HCT116 (cell line): ENCODE results near the gene MAML3. TPM values are rescaled to one million over a fixed set of nuclear protein-coding genes. Genes with fewer than 3 reads are reported as not detected.

Experiments used
- ATAC-seq: fragments of 200-7000 bp; cut with Tn5 transposase; 2 replicates; pipeline ENCODE4 v1.9.1; 2020; ENCODE audit warnings: mild to moderate bottlenecking, moderate library complexity
- BruUV-seq: library from RNA; stranded (reverse); fragments of 400-500 nt; replicated peaks from 2 replicates; lab custom pipeline; 2021; lab: Mats Ljungman, UMichigan
- CTCF ChIA-PET: fragments of 300-600 bp; sonication (Branson Sonifier 250); formaldehyde crosslinking; loops from one replicate; lab custom pipeline; 2021; ENCODE audit warnings: antibody characterized with exemption; lab: Charles Lee
- POLR2A ChIA-PET: fragments of 300-600, 350-600 bp; sonication (Branson Sonifier 250); formaldehyde crosslinking; loops from one replicate; lab custom pipeline; 2021; ENCODE audit warnings: antibody characterized with exemption; lab: Charles Lee
- RAD21 ChIA-PET, 2 experiments: fragments of 300-600 bp; sonication (Branson Sonifier 250); formaldehyde crosslinking; loops; one replicate each; lab custom pipeline; 2023; ENCODE audit warnings: low total read pairs in 2 of 2; ENCODE audit not compliant: uncharacterized antibody in 2 of 2, unreplicated experiment in 2 of 2, low non-redundant PET in 1 of 2; lab: Charles Lee
- DNase-seq: peaks from one replicate; pipeline ENCODE4 v3.0.0-alpha.2; 2010; ENCODE audit warnings: low read depth, low spot score
- H2AFZ ChIP-seq: fragments of 200-600 bp; shearing (Covaris generic), sonication (generic); 2 replicates; pipeline ENCODE4 v1.6.1; 2017; ENCODE audit warnings: low read depth, mixed run types, mixed read lengths, antibody characterized with exemption, low read length; ENCODE audit not compliant: poor library complexity, severe bottlenecking
- H3K27ac ChIP-seq: 2 replicates; pipeline ENCODE4 v1.5.1; 2012; ENCODE audit warnings: low read depth, low read length
- H3K27me3 ChIP-seq: fragments of 200-600 bp; sonication (generic); 2 replicates; pipeline ENCODE4 v1.6.1; 2016; ENCODE audit warnings: mixed run types, low read length, mixed read lengths; ENCODE audit not compliant: insufficient read depth
- H3K36me3 ChIP-seq, 2 experiments: fragments of 200-500 bp in 1 of 2; fragments of 200-600 bp in 1 of 2; sonication (Bioruptor generic) in 1 of 2; sonication (generic) in 1 of 2; 2 replicates each; pipeline versions ENCODE4 v1.5.1 to v1.6.1; 2014 to 2016; ENCODE audit warnings: low read length in 2 of 2, inconsistent platforms in 1 of 2, mixed read lengths in 1 of 2, mixed run types in 1 of 2; ENCODE audit not compliant: insufficient read depth in 2 of 2, control insufficient read depth in 1 of 2
- H3K4me1 ChIP-seq, 2 experiments: fragments of 200-600 bp in 1 of 2; sonication (generic) in 1 of 2; 2 replicates each; pipeline versions ENCODE4 v1.5.1 to v1.6.1; 2012 to 2017; ENCODE audit warnings: low read length in 2 of 2, inconsistent platforms in 1 of 2, mild to moderate bottlenecking in 1 of 2, mixed read lengths in 1 of 2, mixed run types in 1 of 2, moderate library complexity in 1 of 2; ENCODE audit not compliant: insufficient read depth in 2 of 2, control insufficient read depth in 1 of 2
- H3K4me2 ChIP-seq: fragments of 200-600 bp; sonication (generic); 2 replicates; pipeline ENCODE4 v1.6.1; 2017; ENCODE audit warnings: mixed run types, low read length, mixed read lengths
- H3K4me3 ChIP-seq, 2 experiments: fragments of 200-600 bp in 1 of 2; sonication (generic) in 1 of 2; replicated peaks in 1 of 2; 2 replicates each; pipeline ENCODE4 v1.5.1; 2011 to 2016; ENCODE audit warnings: low read length in 2 of 2, control low read depth in 1 of 2, low read depth in 1 of 2, mild to moderate bottlenecking in 1 of 2, mixed read lengths in 1 of 2, mixed run types in 1 of 2
- H3K79me2 ChIP-seq: fragments of 200-600 bp; sonication (generic); 2 replicates; pipeline ENCODE4 v1.6.1; 2017; ENCODE audit warnings: mild to moderate bottlenecking, mixed run types, low read length, moderate library complexity, mixed read lengths; ENCODE audit not compliant: insufficient read depth
- H3K9ac ChIP-seq: fragments of 200-600 bp; sonication (generic); 2 replicates; pipeline ENCODE4 v1.6.1; 2016; ENCODE audit warnings: low read length, mixed read lengths
- H3K9me2 ChIP-seq: fragments of 200-600 bp; sonication (generic), shearing (Covaris generic); 2 replicates; pipeline ENCODE4 v1.6.1; 2017; ENCODE audit warnings: mixed run types, mild to moderate bottlenecking, moderate library complexity; ENCODE audit not compliant: insufficient read depth
- H3K9me3 ChIP-seq, 2 experiments: fragments of 200-500 bp in 1 of 2; fragments of 200-600 bp in 1 of 2; sonication (Bioruptor generic) in 1 of 2; sonication (generic) in 1 of 2; 2 replicates each; pipeline ENCODE4 v1.6.1; 2014 to 2017; ENCODE audit warnings: low read length in 2 of 2, mixed read lengths in 2 of 2, inconsistent platforms in 1 of 2, low read depth in 1 of 2, mild to moderate bottlenecking in 1 of 2, mixed run types in 1 of 2, moderate library complexity in 1 of 2; ENCODE audit not compliant: control insufficient read depth in 1 of 2, insufficient read depth in 1 of 2
- H4K20me1 ChIP-seq: fragments of 200-600 bp; sonication (generic), shearing (Covaris generic); 2 replicates; pipeline ENCODE4 v1.6.1; 2017; ENCODE audit warnings: mixed run types, mild to moderate bottlenecking, moderate library complexity; ENCODE audit not compliant: insufficient read depth
- CBX3 ChIP-seq: IDR thresholded peaks from 2 replicates; pipeline ENCODE4 v1.6.1; 2012; ENCODE audit warnings: low read depth
- CEBPB ChIP-seq: IDR thresholded peaks from 2 replicates; pipeline ENCODE4 v1.6.1; 2012; ENCODE audit warnings: low read depth
- ELF1 ChIP-seq: IDR thresholded peaks from 2 replicates; pipeline ENCODE4 v1.6.1; 2012; ENCODE audit warnings: low read depth, borderline replicate concordance
- EZH2 ChIP-seq: fragments of 200-600 bp; sonication (generic); IDR thresholded peaks from 2 replicates; pipeline ENCODE4 v1.6.1; 2017; ENCODE audit warnings: antibody characterized with exemption, mixed run types
- FOSL1 ChIP-seq: IDR thresholded peaks from 2 replicates; pipeline ENCODE4 v1.6.1; 2012; ENCODE audit warnings: low read depth
- SP1 ChIP-seq: IDR thresholded peaks from 2 replicates; pipeline ENCODE4 v1.6.1; 2012; ENCODE audit warnings: low read depth
- YY1 ChIP-seq: IDR thresholded peaks from 2 replicates; pipeline ENCODE4 v1.6.1; 2011; ENCODE audit warnings: low read length, low read depth, moderate library complexity, mild to moderate bottlenecking; ENCODE audit not compliant: insufficient replicate concordance; ENCODE audit errors: extremely low read depth
- intact Hi-C: fragments of 100-400 bp; cut with micrococcal nuclease; formaldehyde crosslinking; loops from 2 replicates; pipeline ENCODE4 v1.10.0; 2022
- total RNA-seq: library from RNA; stranded (reverse); gene quantifications from one replicate; pipeline ENCODE4 v1.2.1, GENCODE V29; 2021; ENCODE audit not compliant: unreplicated experiment
- TF ChIP-seq, protein P1 (sequence below), 3 experiments: fragments of 200-600 bp in 1 of 3; sonication (generic) in 1 of 3; IDR thresholded peaks in 2 of 3; conservative IDR thresholded peaks in 1 of 3; 2 replicates each; pipeline ENCODE4 v1.5.1; 2012 to 2017; ENCODE audit warnings: low read depth in 2 of 3, low read length in 2 of 3, antibody characterized with exemption in 1 of 3, borderline replicate concordance in 1 of 3, control low read depth in 1 of 3, mild to moderate bottlenecking in 1 of 3, mixed read lengths in 1 of 3, mixed run types in 1 of 3, moderate library complexity in 1 of 3; ENCODE audit not compliant: insufficient read depth in 1 of 3
- TF ChIP-seq, protein P2 (sequence below): IDR thresholded peaks from 2 replicates; pipeline ENCODE4 v1.6.1; 2012
- TF ChIP-seq, protein P3 (sequence below): IDR thresholded peaks from 2 replicates; pipeline ENCODE4 v1.6.1; 2011; ENCODE audit warnings: mild to moderate bottlenecking, low read length, moderate library complexity; ENCODE audit not compliant: insufficient replicate concordance; ENCODE audit errors: extremely low read depth

MAML3 gene
- total RNA-seq, 1 experiment from 2014 or later: 3.1 TPM

DNA sequence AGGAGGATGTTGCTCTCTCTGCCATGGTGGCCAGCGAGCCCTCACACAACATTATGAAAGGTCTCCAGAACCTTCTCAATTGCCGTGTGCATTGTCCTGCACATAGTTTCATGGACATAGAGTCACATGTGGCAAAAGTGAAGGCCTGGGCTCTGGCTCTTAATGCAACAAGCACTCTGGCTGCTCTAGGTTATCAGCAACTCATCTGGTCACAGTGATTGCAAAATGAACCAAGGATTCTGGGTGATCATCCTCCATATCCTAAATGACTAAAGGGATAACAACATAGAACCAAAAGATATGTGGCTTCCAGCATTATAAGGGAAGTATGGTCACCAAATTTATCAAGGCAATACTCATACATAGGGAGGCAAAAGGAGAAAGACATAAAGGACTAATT, 313.2 kb downstream of the MAML3 start:
- Histone ChIP-seq H3K36me3 (no peaks in the 10 kb centered on the region), H3K4me1 (no peaks in the 10 kb centered on the region), H3K27ac (no peak overlapping the region), H2AFZ (no peak overlapping the region), H3K4me3 (no peak overlapping the region), H3K9ac (no peak overlapping the region), H3K79me2 (no peaks in the 10 kb centered on the region), H3K27me3 (peaks cover 8% of the 10 kb centered on the region; the same call in 1 of the 2 replicates), H4K20me1 (no peaks in the 10 kb centered on the region), H3K4me2 (no peak overlapping the region), H3K9me2 (no peaks in the 10 kb centered on the region), H3K9me3 (no peaks in the 10 kb centered on the region)
- intact Hi-C loops: no loop called here
- ChIA-PET CTCF (no interaction called here), POLR2A (no interaction called here), RAD21 (no interaction called here)
- BruUV-seq: no TSS peak
- TF ChIP-seq YY1: no peak
- no peak for TF ChIP-seq EZH2
- DNase-seq (no peak), ATAC-seq (no peak)

DNA sequence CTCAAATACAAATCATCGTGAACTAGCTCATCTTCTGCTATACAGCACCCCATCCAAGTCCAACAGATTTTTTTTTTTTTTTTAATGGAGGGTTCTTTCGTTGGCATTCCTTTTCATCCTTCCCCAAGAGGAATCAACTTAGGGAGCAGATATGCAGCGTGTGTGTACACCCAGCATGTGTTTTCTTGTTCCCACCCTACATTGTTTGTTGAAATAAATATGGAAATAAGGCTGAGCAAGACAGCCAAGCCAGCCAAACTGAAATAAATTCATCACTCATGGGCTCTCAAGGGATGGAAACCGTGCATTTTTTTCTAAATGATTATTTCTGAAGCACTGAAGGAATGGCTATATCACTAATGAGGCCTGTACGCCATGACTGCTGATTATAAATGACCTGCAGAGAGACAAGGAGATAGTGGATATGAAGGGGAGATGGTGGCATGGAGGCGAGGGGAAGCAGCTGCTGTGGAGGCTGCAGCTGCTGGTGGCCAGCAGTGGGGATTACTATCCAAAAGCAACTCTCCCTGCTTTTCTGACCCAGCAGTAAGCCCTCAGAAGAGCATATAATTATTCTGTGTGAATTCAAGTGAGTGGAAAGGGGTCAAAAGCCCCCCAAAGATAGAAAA, 314.5 kb downstream of the MAML3 start:
- Histone ChIP-seq H3K9ac (no peak overlapping the region), H3K4me3 (no peak overlapping the region), H4K20me1 (no peaks in the 10 kb centered on the region), H3K9me2 (no peaks in the 10 kb centered on the region), H2AFZ (no peak overlapping the region), H3K27ac (no peak overlapping the region), H3K4me1 (no peaks in the 10 kb centered on the region), H3K27me3 (peaks cover 6% of the 10 kb centered on the region; the same call in 1 of the 2 replicates), H3K79me2 (no peaks in the 10 kb centered on the region), H3K4me2 (no peak overlapping the region), H3K9me3 (no peaks in the 10 kb centered on the region), H3K36me3 (no peaks in the 10 kb centered on the region)
- DNase-seq (no peak), ATAC-seq (no peak)
- CTCF ChIA-PET: no interaction called here
- POLR2A ChIA-PET: no interaction called here
- intact Hi-C loops: no loop called here
- RAD21 ChIA-PET: no interaction called here
- BruUV-seq: no TSS peak
- TF ChIP-seq EZH2 (no peak), SP1 (no peak), ELF1 (no peak), CEBPB (no peak), FOSL1 (no peak), CBX3 (no peak)
- TF ChIP-seq, protein P1, sequence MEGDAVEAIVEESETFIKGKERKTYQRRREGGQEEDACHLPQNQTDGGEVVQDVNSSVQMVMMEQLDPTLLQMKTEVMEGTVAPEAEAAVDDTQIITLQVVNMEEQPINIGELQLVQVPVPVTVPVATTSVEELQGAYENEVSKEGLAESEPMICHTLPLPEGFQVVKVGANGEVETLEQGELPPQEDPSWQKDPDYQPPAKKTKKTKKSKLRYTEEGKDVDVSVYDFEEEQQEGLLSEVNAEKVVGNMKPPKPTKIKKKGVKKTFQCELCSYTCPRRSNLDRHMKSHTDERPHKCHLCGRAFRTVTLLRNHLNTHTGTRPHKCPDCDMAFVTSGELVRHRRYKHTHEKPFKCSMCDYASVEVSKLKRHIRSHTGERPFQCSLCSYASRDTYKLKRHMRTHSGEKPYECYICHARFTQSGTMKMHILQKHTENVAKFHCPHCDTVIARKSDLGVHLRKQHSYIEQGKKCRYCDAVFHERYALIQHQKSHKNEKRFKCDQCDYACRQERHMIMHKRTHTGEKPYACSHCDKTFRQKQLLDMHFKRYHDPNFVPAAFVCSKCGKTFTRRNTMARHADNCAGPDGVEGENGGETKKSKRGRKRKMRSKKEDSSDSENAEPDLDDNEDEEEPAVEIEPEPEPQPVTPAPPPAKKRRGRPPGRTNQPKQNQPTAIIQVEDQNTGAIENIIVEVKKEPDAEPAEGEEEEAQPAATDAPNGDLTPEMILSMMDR (IDR thresholded peaks at IDR 0.05 in 2 of 3, conservative IDR thresholded peaks at IDR 0.05 in 1 of 3; ENCODE audit: borderline replicate concordance in 1 of 3, insufficient read depth in 1 of 3, low read depth in 2 of 3, low read length in 2 of 3): no peak
- TF ChIP-seq, protein P2, sequence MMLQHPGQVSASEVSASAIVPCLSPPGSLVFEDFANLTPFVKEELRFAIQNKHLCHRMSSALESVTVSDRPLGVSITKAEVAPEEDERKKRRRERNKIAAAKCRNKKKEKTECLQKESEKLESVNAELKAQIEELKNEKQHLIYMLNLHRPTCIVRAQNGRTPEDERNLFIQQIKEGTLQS: no peak
- TF ChIP-seq, protein P3, sequence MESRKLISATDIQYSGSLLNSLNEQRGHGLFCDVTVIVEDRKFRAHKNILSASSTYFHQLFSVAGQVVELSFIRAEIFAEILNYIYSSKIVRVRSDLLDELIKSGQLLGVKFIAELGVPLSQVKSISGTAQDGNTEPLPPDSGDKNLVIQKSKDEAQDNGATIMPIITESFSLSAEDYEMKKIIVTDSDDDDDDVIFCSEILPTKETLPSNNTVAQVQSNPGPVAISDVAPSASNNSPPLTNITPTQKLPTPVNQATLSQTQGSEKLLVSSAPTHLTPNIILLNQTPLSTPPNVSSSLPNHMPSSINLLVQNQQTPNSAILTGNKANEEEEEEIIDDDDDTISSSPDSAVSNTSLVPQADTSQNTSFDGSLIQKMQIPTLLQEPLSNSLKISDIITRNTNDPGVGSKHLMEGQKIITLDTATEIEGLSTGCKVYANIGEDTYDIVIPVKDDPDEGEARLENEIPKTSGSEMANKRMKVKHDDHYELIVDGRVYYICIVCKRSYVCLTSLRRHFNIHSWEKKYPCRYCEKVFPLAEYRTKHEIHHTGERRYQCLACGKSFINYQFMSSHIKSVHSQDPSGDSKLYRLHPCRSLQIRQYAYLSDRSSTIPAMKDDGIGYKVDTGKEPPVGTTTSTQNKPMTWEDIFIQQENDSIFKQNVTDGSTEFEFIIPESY: no peak
